ENCODE results near the gene VEPH1.

VEPH1 gene

DNA sequence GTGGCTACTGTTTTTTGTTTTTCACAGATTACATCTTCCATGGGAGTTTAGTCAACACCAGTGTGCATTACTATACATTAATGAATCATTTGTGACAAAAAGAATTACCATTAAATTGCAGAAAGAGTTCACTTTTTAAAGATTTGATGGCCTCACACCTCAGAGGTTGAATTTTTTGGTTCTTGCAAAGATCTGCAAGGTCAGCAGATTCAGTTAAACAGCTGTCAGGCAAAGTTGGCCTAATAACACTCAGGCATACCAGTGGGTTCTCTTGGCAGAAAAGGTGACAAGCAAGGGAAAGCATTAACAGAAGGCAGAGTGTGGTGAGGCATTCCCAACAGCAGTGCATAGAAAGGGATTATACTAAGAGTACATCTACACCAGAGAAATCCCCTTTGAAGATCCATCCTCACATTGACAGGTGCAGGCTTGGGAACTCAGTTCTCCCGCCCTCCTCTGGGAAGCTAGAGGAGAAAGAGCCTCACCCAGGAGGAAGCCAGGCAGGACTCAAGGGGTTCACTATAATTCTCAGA, 90.8 kb downstream of the VEPH1 start:
- in situ Hi-C loops (cut with HindIII; ENCODE audit: low pct_ligation_motif_present, low pct_unique_long_range_greater_than_20kb, low sequenced_read_pairs): no loop called here
- DNase-seq: no peak

DNA sequence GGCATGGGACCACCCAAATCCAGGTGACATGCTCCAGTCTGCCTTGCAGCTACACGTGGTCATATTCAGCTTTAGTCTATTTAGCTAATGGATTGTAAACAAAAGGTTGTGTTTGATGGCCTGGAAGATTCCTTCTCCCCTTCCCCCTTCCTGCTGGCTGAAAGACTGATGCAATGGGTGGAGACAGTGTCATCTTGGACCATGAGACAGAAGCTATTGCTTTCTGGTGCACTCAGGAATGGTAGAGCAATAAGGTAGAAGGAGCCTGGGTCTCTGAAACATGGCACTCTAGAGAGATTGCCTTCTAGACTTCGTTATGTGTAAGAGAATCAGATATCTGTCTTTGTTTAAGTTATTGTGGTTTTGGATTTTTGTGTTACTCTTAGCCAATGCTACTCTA, 92.3 kb downstream of the VEPH1 start:
- in situ Hi-C loops (cut with HindIII; ENCODE audit: low pct_ligation_motif_present, low pct_unique_long_range_greater_than_20kb, low sequenced_read_pairs): no loop called here
- DNase-seq: no peak

DNA sequence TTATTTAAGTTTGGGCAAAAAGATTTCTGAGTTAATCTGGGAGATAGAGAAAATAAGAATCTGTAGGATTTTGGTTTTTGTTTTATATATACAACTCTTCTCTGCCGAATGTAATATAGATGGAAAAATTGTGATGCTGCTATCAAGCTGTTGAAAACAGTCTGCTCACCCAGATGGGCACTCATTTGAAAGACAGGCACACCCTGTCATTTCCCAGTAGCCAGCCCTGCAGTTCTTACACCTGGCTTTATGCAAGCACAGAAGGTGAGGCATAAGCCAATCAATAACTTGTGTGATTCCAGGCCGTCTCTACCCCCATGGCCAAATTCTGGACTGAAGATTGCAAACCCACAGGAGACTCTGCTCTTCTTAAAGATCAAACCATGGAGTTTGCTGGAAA, 93.7 kb downstream of the VEPH1 start:
- DNase-seq: no peak
- in situ Hi-C loops (cut with HindIII; ENCODE audit: low pct_ligation_motif_present, low pct_unique_long_range_greater_than_20kb, low sequenced_read_pairs): no loop called here

DNA sequence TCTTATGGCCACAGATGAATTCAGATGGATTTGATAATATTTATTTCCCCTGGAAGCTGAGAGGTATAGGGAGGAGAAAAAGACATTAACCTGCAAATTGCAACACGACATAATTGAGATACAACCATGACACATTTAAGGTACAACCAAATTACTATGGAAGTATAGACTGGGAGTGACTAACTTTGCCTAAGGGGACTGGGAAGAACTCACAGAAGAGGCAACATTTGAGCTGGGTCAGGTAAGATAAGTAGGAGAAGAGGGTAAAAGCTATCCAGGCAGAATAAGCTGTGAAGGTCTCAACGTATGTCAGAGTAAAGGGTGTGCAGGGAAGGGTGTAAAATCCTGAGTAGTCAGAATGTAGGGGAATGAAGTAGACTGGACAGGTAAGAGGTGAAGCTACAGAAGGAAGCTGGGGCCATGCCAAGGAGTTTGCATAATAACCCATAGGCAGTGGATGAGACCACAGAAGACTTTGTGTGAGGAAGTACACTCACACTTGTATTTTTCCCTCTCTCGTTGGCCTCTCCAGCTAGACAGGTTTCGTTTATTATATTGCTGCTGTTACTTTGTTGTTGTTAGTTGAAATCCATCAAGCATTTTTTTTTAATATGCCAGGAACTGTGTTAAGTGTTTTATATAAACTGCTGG, 94.6 kb downstream of the VEPH1 start:
- in situ Hi-C loops (cut with HindIII; ENCODE audit: low pct_ligation_motif_present, low pct_unique_long_range_greater_than_20kb, low sequenced_read_pairs): no loop called here
- DNase-seq: no peak

DNA sequence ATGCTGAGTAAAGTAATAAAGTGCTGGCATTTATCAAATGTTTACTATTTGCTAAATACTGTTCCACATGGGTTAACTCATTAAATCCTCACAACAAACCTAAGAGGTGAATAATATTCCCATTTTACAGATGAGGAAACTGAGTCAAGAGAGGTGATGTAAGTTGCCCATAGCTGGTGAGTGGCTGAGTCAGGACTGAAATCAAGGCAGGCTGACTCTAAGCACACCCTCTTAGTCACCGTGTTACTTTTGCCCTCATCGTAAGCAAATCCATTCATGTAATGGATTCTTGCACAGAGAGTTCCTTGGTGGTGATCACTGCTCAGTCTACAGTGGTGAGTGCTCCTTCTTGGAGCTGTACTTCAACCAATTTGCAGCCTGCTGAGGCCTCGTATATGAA, 95.4 kb downstream of the VEPH1 start:
- in situ Hi-C loops (cut with HindIII; ENCODE audit: low pct_ligation_motif_present, low pct_unique_long_range_greater_than_20kb, low sequenced_read_pairs): no loop called here
- no peak for DNase-seq

DNA sequence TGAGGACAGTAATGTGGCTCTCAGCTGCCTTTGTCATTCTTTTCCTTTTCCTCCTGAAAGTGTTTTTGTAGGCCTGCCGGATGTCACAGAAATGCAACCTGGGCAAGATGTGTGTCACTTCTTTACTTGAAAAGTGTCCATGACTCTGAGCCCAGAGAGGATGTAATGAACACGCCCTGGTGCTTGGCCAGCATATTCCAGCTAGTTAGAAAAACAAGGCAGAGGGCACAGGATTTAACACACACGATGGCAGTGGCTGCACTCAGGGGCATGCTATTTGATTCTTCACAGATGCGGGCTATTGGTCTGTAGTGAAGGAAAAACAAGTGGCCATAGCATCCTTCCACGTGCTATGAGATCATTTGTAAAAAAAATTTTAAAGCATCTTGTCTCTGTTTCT, 96.8 kb downstream of the VEPH1 start:
- no peak for DNase-seq
- in situ Hi-C loops (cut with HindIII; ENCODE audit: low pct_ligation_motif_present, low pct_unique_long_range_greater_than_20kb, low sequenced_read_pairs): no loop called here

DNA sequence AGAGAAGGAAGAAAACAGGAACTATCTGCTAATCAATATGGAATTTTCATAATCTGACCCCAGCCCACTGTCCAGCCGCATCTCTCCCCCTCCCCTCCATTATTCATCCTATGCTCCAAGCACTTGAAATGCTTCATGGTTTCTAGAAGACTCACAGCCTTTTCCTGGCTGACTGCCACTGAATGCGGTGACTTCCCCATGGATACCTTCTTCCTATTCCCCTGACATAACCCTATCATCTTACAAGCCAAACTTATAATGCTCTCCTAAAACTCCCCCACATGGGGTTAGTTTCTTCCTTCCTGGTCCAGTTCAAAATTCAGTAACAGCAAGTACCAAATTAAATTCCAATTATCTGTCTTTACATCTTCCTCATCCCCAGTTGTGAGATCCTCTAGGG, 97.8 kb downstream of the VEPH1 start:
- in situ Hi-C loops (cut with HindIII; ENCODE audit: low pct_ligation_motif_present, low pct_unique_long_range_greater_than_20kb, low sequenced_read_pairs): no loop called here
- DNase-seq: no peak

DNA sequence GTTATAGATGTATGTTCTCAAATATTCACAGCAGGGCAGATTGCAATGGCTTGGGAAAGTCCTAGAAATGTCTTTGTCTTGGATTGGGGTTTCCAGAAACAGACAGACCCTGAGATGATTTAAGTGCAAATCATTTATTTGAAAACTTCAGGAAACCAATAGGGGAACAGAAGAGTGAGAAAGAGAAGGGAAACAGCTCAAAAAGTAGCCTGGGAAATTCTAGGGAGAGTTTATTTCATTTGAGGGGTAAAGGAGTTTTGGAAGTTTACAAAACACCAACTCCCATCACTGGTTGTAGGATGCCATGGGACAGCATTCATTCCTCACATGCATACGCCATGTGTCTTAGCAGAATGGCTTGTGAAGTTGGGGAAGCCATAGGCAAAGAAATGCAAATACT, 98.8 kb downstream of the VEPH1 start:
- in situ Hi-C loops (cut with HindIII; ENCODE audit: low pct_ligation_motif_present, low pct_unique_long_range_greater_than_20kb, low sequenced_read_pairs): no loop called here
- DNase-seq: no peak

DNA sequence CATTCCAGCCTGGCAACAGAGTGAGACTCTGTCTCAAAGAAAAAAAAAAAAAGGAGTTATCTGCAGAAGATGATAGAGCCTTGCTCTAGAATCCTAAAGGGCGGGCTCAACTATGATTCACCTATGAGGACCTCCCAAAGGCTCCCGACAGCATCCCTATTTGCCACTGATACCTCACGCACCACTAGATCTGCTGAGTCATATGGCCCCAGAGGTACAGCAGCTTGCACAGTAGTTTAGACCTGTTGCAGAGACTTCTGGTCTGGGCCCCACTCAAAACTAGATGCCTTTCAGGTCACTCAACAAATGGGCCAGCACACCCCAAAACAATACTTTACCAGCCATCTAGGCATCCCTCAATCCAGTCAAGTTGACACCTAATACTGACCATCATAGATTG, 104.6 kb downstream of the VEPH1 start:
- DNase-seq: no peak
- in situ Hi-C loops (cut with HindIII; ENCODE audit: low pct_ligation_motif_present, low pct_unique_long_range_greater_than_20kb, low sequenced_read_pairs): no loop called here

DNA sequence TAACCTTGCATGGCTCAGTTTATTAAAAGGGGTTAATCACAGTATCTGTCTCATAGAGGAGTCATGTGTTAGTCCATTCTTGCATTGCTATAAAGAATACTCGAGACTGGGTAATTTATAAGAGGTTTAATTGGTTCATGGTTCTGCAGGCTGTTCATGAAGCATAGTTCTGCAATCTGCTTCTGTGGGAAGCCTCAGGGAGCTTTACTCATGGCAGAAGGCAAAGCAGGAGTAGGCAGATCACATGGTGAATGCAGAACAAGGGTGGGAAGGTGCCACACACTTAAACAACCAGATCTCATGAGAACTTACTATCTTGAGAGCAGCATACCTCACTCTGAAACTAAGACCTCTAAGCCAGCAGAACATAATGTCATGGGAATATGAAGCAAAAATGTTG, 108.8 kb downstream of the VEPH1 start:
- DNase-seq: no peak
- in situ Hi-C loops (cut with HindIII; ENCODE audit: low pct_ligation_motif_present, low pct_unique_long_range_greater_than_20kb, low sequenced_read_pairs): no loop called here

DNA sequence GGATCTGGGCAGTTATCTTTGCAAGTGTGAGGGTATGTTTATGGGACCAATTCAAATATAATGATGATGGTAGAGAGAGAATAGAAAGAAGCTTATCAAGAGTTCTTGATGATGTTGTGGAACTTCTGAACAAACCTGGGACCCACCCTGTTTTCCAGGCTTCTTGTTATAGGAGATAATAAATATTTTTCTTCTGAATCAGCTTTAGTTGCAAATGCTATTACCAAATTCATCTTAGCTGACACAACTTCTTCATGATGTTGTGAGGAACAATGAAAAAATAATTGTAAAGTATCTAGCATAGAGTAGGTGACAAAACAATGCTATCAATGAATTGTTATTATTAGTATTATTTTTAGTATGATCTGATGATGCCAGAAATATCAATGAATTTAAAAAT, 110.1 kb downstream of the VEPH1 start:
- in situ Hi-C loops (cut with HindIII; ENCODE audit: low pct_ligation_motif_present, low pct_unique_long_range_greater_than_20kb, low sequenced_read_pairs): no loop called here
- DNase-seq: no peak

DNA sequence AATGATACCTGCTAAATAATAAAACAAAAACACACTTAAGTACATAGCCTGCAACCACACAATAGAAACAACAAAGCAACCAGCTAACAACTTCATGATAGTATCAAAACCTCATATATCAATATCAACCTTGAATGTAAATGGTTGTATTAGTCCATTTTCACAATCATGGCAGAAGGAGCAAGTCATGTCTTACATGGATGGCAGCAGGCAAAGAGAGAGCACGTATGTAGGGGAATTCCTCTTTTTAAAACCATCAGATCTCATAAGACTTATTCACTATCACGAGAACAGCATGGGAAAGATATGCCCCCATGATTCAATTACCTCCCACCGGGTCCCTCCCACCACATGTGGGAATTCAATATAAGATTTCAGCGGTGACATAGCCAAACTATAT, 111.1 kb downstream of the VEPH1 start:
- no peak for DNase-seq
- in situ Hi-C loops (cut with HindIII; ENCODE audit: low pct_ligation_motif_present, low pct_unique_long_range_greater_than_20kb, low sequenced_read_pairs): no loop called here

DNA sequence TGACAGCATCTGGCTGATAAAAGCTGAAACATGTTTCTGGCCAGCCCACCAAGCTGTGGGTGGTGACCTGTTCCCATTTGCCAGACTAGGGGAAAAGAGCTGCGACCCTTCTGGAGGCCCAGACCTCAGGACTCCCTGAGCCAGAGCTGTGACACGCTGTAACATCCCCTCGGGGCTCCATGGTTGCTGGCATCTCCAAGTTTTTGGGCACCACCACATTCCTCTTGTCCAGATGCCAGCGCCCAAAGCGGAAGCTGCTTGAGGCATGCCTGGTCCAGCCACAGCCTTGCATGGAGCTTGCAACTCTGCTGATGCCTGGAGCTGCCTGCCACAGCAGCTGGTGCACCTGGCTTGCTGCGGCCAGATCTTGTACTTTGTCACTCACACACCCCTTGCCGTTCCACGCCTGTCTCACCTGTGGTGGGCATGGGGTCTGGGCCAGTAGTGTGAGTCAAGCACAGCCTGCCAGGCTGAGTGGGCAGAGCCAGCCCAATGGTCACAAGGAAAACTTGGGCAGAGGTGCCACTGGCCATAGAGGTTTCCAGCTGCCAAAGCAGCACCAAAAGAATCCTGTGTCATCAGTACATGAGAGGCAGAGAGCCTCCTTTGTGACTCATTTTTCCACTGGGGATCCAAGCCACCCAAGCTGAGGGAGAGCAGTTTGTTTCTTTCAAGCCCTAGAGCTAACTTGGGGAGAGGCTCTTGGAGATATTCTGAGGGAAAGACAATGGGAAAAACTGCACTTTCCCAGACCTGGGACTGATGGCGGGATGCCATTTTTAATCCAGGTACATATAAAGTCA, 112.3 kb downstream of the VEPH1 start:
- in situ Hi-C loops (cut with HindIII; ENCODE audit: low pct_ligation_motif_present, low pct_unique_long_range_greater_than_20kb, low sequenced_read_pairs): no loop called here
- DNase-seq: no peak

DNA sequence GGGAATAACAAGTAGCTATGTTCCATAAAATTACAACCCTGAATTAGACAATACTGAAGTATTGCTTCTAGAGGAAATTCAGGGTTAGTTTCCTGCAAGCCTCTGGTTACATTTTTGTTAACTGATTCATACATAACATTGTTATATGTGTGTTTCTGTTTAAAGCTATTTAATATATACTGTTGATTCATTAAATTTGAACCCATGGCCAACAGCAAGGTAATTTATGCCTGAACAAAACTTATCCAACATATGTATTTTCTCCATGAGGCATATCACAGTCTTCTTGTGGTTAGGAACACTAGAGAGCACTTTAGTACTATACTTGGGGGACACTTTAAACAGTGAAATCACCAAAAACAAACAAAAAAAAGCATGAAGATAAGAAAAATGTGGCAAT, 114.2 kb downstream of the VEPH1 start:
- in situ Hi-C loops (cut with HindIII; ENCODE audit: low pct_ligation_motif_present, low pct_unique_long_range_greater_than_20kb, low sequenced_read_pairs): no loop called here

DNA sequence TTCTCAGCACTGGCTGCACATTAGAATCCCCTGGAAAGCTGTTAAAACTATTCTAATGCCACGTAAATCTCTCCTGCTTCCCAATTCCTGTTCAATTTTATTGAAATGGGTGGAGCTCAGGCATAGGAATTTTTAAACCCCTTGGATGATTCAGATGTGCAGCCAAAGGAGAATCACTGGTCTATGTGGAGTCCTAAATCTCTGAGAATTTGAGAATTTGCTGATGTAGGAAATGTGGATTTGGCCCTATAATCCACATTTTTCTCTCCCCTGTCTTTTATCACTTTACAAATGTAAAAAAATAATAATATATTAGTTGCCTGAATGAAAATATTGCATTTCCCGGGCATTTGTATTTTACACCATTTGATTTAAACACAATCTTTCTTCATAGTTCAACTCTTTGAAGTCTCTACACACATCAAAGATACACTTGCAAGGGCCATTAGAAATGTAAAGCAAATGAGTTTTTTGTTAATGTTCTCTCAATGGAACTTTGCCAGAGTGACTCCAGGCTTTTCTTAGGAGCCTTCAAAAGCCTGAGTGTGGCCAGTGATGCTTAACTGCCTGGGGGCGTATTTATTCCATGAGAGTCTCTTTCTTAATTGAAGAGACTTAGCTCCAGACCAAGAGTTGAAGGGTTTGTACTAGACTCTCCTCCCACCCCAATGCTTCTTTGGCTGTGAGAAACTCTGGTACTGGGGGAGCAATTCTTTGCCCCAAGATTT, 115.3 kb downstream of the VEPH1 start:
- in situ Hi-C loops (cut with HindIII; ENCODE audit: low pct_ligation_motif_present, low pct_unique_long_range_greater_than_20kb, low sequenced_read_pairs): no loop called here
- DNase-seq: no peak

More for the DNA sequence above, 114.2 kb downstream of the VEPH1 start:
- DNase-seq: no peak

DNA sequence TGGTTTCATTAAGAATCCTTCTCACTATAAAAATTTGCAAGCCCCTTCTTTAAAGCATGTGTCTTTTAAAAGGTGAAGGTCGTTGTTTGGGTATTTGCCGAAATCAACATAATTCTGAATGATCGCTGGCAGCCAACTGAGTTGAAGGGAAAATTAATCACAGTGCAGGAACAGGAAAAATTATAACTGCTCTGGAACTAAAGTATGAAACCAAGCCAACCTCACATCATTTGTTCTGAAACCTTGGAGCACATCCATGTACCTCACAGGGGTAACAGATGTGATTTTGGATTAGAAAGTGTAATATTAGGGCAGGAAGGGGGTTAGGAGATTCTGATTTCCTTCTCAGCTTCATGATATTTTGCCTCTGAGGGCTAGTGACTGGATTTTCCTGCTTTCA, 118.7 kb downstream of the VEPH1 start:
- in situ Hi-C loops (cut with HindIII; ENCODE audit: low pct_ligation_motif_present, low pct_unique_long_range_greater_than_20kb, low sequenced_read_pairs): no loop called here

DNA sequence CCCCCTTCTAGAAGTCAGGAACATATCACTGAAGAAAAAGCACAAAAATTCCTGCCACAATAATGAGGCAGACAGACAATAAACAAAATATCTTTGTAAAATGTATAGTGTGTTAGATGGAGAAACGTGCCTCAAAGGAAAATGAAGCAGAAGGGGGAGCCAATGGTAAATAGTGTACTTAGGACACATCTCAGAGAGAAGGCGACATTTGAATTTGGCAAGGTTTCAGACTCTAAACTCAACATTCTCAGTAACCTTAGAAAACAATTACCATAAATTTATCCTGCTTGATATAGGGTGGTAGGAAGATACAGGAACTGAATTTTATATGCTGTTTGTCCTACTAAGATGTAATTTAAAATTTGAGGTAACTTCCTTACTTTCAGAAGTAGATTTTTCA, 119.2 kb downstream of the VEPH1 start:
- no peak for DNase-seq
- in situ Hi-C loops (cut with HindIII; ENCODE audit: low pct_ligation_motif_present, low pct_unique_long_range_greater_than_20kb, low sequenced_read_pairs): no loop called here

More for the DNA sequence above, 118.7 kb downstream of the VEPH1 start:
- no peak for DNase-seq

DNA sequence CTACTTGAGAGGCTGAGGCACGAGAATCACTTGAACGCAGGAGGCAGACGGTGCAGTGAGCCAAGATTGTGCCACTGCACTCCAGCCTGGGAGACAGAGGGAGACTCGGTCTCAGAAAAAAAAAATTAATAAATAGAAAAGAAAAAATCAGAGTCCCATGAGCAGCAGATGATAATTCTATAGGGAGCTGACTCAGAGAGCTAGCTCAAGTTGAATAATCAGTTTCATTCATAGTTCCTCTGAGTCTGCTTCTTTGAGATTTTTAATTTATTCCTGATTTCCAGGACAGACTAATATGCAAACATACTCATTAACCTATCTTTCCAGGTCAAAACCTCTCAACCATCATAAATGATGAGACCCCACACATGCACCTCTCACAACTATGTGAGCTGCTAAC, 121.6 kb downstream of the VEPH1 start:
- DNase-seq: no peak
- in situ Hi-C loops (cut with HindIII; ENCODE audit: low pct_ligation_motif_present, low pct_unique_long_range_greater_than_20kb, low sequenced_read_pairs): no loop called here

DNA sequence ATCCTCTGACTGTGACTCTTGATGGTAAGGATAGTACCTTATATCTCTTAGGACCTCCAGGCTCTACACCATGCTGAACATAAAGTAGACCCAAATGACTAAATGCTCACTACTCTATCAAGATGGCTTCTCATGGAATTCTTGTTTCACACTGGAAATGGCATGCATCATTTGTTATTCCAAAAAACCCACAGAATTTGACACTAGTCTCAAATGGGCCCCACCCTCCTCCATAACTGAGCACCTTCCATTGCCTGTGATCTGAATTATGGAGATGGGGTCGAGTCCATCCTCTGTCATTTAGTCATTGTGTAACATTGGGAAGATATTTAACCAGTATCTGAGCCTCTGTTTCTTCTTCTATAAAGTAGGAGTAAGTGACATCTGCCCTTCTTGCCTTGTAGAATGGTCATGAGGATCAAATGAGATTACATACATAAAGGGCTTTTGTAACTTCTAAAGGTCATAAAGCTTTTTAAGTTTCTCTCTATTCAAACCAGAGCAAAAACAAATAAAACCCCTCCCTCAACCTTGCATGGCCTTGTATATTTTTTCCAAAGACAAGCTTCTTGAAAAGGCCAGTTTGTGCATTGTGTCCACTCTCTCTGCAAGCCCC, 123.6 kb downstream of the VEPH1 start:
- in situ Hi-C loops (cut with HindIII; ENCODE audit: low pct_ligation_motif_present, low pct_unique_long_range_greater_than_20kb, low sequenced_read_pairs): no loop called here
- DNase-seq: no peak
